ENCODE results near the gene SNCB.
"Not testable (repeated sequence)": the region's sequence is repeated elsewhere in the genome, so short reads cannot be mapped to it uniquely, and the experiment has no call there.

SNCB gene

DNA sequence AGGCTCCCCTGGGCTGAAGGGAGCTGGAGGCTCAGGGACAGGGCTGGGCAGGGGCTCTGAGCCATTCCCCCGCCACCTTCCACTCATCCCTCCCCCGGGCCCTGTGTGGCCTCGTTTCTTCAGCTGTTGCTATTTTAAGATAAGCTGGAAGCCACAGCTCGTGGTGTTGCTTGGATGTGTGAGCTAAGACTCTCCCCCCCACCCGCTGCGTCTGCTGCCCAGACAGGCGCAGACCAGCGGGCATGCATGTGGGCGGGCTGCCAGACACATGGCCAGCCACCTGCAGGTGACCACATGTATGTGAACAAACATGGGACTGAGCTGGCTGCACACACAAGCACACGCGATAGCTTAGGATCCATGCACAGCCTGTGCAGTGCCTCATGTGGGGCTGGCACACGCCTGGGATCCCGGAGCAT lies 8.7 kb downstream of the SNCB start:
- ATAC-seq = no peak

DNA sequence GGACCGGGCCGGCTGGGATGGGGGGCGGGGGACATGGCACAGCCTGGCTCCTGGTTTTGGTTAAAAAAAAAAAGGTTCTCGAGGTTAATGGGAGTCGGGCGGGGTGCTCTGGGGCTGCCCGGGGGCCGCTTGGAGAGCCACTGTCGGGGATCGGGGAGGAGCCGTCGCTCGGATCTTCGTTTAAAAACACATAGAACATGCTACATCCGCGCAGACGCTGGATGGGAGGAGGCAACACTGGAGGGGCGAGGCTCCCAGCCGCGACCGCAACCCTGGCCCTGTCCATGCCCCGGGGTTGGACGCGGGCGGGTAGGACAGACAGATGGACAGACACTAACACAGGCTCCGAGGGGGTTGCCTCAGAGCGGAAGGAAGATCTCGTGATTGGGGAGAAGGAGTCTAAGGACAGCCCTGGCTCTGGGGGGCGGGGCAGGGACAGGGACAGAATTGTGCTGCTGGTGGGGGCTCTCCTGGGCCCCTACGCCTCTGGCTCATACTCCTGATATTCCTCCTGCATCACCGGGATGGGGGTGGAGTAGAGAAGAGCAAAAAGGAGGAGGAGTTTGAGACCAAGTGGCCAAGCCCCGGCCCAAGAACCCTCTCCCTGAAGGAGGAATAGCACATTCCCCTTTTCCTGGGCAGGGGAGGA lies 9.9 kb downstream of the SNCB start:
- ATAC-seq = no peak

- ATAC-seq = no peak
Observed at GRCh38 chr5:176619569-176620332, 10.6 kb downstream of the SNCB start.

- peak; percentile 93 to 95 for ATAC-seq
Observed at GRCh38 chr5:176619203-176619568, 11.1 kb downstream of the SNCB start.

- no peak for ATAC-seq
Observed at GRCh38 chr5:176618783-176619182, 11.6 kb downstream of the SNCB start.

GRCh38 chr5:176616511-176616910 lies 13.8 kb downstream of the SNCB start:
- ATAC-seq = no peak

- no peak for ATAC-seq
Observed at GRCh38 chr5:176614805-176615478, 15.4 kb downstream of the SNCB start.

GRCh38 chr5:176612855-176613254 lies 17.5 kb downstream of the SNCB start:
- ATAC-seq = no peak

DNA sequence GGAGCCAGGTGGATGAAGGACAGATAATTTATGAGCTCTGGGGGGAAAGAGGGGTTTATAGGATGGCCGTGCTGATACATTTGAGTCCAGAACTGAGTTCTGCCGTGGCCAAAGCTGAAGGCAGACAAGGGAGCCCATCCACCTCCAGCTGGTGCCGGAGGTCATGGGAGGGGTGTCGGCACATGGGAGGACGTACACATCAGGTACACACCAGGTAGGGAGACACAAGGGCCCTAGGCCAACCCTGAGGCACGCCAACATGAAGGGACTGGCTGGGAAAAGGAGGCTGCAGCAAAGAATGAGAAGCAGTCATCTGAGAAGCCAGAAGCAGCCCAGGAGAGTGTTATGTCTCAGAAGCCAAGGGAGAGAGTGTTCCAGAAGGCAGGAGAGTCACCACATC lies 18.3 kb downstream of the SNCB start:
- ATAC-seq = no peak

DNA sequence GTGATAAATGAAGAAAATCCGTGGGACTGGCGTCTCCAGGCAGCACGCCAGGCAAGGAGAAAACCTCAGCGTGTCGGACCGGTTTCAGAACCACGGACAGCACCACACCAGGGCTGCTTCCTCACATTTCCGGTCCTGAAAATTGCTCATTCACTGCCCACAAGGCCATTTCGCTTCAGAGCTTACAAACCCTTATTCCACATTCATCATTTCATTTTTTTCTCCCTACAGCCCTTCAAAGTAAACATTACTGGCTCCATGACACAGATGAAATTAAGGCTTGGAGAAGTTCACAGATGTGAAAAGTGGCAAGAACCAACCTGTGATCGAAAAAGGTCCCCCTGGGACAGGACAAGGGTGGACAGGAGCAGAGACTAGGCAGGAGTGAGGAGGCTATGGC lies 18.9 kb downstream of the SNCB start:
- no peak for ATAC-seq

- ATAC-seq = no peak
Observed at GRCh38 chr5:176610435-176610773, 19.9 kb downstream of the SNCB start.

DNA sequence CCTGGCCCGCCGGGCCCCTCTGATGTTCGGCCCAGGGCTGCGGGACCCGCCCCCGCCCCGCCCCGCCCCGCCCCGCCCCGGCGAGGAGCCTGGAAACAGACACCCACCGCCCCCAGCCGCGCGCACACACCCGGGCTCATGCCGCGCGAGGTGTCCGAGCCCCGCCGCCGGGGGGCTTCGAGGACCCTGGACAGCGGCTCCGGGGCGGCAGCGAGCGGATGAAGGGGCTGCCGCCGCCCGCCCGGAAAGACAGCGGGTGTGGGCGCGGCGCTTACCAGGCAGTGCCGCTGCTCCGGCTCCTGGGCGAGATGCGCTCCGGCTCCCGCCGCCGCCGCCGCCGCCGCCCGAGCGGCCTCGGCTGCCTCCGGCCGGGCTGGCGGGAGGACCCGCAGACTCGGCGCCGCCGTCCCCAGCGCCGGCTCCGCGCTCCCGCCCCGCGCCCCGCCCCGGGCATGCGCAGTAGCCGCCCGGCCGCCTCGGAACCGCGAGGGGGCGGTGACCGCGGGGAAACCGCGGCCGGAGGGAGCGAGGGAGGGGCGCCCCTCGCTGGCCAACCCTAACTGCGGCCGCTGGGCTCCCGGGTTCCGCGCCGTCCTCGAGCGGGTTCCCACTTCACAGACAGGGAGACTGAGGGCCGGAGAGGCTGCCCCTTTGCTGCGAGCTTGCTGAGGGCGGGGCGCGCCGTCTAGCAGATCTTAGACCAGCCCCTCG lies 20.5 kb downstream of the SNCB start, which contains the start of gene GPRIN1:
TSS of gene GPRIN1 (minus strand) at position 433 of the 711 bp plus-strand sequence. CDS start 10,322 bp downstream, outside the sequence.
- peak; percentile 71 to 74 for ATAC-seq

DNA sequence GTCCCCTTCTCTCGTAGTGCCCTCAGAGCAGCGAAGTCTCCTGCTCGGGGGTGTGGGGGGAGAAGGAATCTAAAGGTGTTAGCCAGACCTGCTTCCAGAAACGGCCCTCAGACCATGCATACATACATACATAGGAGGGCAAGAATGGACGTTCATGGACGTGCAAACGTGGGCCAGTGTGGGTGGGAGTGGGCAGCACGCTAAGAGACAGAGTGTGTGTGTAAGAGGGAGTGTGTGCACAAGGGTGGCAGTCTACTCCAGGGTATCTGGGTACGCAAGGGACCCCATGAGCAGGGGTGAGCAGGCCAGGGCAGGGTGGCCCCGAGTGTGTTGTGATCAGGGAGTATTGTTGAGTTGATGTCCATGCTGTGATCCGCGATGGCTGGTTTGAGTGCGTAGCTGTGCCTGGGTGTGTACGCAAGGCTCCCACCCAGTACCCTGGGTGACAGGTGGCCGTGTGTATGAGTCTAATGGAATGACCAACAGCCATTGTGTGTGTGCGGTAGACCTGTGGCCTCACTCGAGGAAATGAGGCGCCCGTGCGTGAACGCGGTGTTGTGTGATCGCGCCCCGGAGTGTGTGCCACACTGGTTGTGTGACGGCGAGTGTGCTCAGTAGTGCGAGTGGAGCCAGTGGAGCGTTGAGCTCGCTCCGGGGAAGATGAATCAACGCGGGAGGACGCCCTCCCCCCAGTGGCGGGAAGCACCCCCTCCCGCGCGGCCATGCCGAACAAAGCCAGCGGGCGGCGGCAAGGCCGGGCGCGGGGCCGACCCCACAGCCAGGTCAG lies 21.2 kb downstream of the SNCB start:
- ATAC-seq = peak; percentile 7 to 18

GRCh38 chr5:176608142-176608705 lies 22.1 kb downstream of the SNCB start:
- ATAC-seq = no peak

- no peak for ATAC-seq
Observed at GRCh38 chr5:176606875-176607274, 23.5 kb downstream of the SNCB start.

- ATAC-seq = no peak
Observed at GRCh38 chr5:176606032-176606431, 24.3 kb downstream of the SNCB start.

DNA sequence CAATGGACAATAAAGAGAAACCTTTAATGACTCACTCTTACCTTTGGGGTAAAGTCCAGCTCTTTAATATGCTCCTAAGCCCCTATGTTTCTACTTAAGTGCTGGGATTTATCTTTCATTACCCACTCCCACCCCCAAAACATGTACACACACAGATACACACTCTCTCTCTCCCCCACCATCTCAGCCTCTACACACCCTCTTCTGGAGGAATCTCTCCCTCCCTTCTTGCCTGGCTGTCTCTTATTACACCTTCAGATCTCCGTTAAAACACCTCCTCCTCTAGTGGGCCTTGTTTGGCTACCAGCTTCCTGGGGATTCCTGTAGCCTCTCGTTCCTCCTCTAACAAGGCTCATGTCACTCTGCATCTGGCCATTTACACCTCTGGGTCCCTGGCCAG lies 27.2 kb downstream of the SNCB start:
- no peak for ATAC-seq

DNA sequence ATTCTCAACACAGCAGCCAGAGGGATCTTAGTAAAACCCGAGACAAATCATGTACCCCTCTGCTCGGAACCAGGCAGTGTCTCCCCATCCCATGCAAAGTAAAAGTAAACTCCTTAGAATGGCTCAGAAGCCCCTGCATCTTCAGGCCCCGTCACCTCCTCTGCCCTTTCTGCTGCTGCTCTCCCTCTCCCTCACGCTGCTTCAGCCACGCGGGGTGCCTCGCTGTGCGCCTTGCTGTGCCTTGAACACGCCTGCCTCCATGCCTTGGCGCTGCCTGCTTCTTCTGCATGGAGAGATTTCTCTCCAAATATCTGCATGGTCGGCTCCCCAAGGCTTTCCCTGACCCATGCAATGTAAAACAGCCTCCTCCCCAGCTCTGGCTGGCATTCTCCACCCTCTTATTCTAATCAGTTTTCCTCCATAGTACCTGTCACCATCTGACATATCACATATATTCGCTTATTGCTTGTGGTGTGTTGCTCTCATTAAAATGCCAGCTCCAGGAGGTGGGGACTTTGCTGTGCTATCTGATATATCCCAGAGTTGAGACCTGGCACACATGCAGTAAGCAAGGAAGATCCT lies 28.3 kb downstream of the SNCB start:
- ATAC-seq = no peak

GRCh38 chr5:176599749-176600430 lies 30.4 kb downstream of the SNCB start:
- ATAC-seq = not testable (repeated sequence)

- ATAC-seq = no peak
Observed at GRCh38 chr5:176597417-176598389, 32.6 kb downstream of the SNCB start.
